GM18505 (cell line): ENCODE data around the gene IRF5.

Source experiments
- ATAC-seq: cut with Tn5 transposase; IDR thresholded peaks from one replicate; pipeline ENCODE4 v1.9.1; 2021; ENCODE audit not compliant: unreplicated experiment
- POLR2A ChIP-seq: IDR thresholded peaks from 4 replicates; pipeline ENCODE4 v1.6.1; 2011; ENCODE audit warnings: borderline replicate concordance; ENCODE audit not compliant: insufficient read depth, insufficient read length; ENCODE audit errors: extremely low read depth

The IRF5 gene

GRCh38 chr7:128919881-128920799 is 17.6 kb upstream of the IRF5 start:
- TF ChIP-seq POLR2A, result no peak
- no peak for ATAC-seq

- ATAC-seq, result no peak
- TF ChIP-seq POLR2A, result no peak
These were observed 16.7 kb upstream of the IRF5 start for GRCh38 chr7:128920913-128921582.

- TF ChIP-seq POLR2A, result no peak
- no peak for ATAC-seq
These were observed 15.8 kb upstream of the IRF5 start for GRCh38 chr7:128921866-128922440.

GRCh38 chr7:128922496-128923410 is 15.0 kb upstream of the IRF5 start:
- TF ChIP-seq POLR2A, result no peak
- ATAC-seq, result no peak

- no peak for TF ChIP-seq POLR2A
- no peak for ATAC-seq
These were observed 14.3 kb upstream of the IRF5 start for GRCh38 chr7:128923411-128923800.

GRCh38 chr7:128924707-128925588 is 12.8 kb upstream of the IRF5 start:
- ATAC-seq, result no peak
- no peak for TF ChIP-seq POLR2A

GRCh38 chr7:128928159-128928813 is 9.4 kb upstream of the IRF5 start:
- TF ChIP-seq POLR2A, result no peak

GRCh38 chr7:128928882-128929788 is 8.6 kb upstream of the IRF5 start:
- no peak for ATAC-seq
- TF ChIP-seq POLR2A, result no peak

More at GRCh38 chr7:128928159-128928813, 9.4 kb upstream of the IRF5 start:
- ATAC-seq, result no peak

- no peak for TF ChIP-seq POLR2A
- no peak for ATAC-seq
These were observed 6.4 kb upstream of the IRF5 start for GRCh38 chr7:128931190-128931798.
